Activated CD8-positive, alpha-beta memory T cell treated with anti-CD3 and anti-CD28 coated beads, Interleukin-2, amount 50 U/mL, for 24 hours (primary cell): ENCODE results near the gene CCDC171.

Experiments
- DNase-seq: peaks from one replicate; pipeline ENCODE4 v3.0.0-alpha.2; 2020; ENCODE audit errors: extremely low read depth

Gene CCDC171

GRCh38 chr9:16001856-16002255 is 449.0 kb downstream of the CCDC171 start:
- no peak for DNase-seq

- DNase-seq, result no peak
Measured at GRCh38 chr9:16002816-16003215, 450.0 kb downstream of the CCDC171 start.

- no peak for DNase-seq
Measured at GRCh38 chr9:16003785-16004184, 450.9 kb downstream of the CCDC171 start.

- no peak for DNase-seq
Measured at GRCh38 chr9:16004613-16005012, 451.8 kb downstream of the CCDC171 start.

GRCh38 chr9:16010221-16010620 is 457.4 kb downstream of the CCDC171 start:
- DNase-seq, result no peak

GRCh38 chr9:16012621-16013020 is 459.8 kb downstream of the CCDC171 start:
- DNase-seq, result no peak

- DNase-seq, result no peak
Measured at GRCh38 chr9:16013366-16013765, 460.5 kb downstream of the CCDC171 start.

- no peak for DNase-seq
Measured at GRCh38 chr9:16013826-16014225, 461.0 kb downstream of the CCDC171 start.

GRCh38 chr9:16022228-16022627 is 469.4 kb downstream of the CCDC171 start:
- DNase-seq, result no peak

- no peak for DNase-seq
Measured at GRCh38 chr9:16023446-16023845, 470.6 kb downstream of the CCDC171 start.
